D721Med (cell line): ENCODE measurements around the gene ME1.

Source experiments
- DNase-seq: peaks from one replicate; pipeline ENCODE4 v3.0.0; 2011; ENCODE audit warnings: low spot score; ENCODE audit not compliant: insufficient read length
- FAIRE-seq: peaks from 2 replicates; lab custom pipeline; 2011; peaks lifted over from hg19 to GRCh38; lab: Jason Lieb, UNC
- TF ChIP-seq, protein P1 (sequence below): IDR thresholded peaks from 2 replicates; pipeline ENCODE4 v1.5.1; 2012; ENCODE audit warnings: mild to moderate bottlenecking, control low read depth; ENCODE audit not compliant: insufficient read depth; ENCODE audit errors: missing control alignments

ME1 gene

GRCh38 chr6:83430611-83431544 lies at the start of gene ME1:
Gene ME1, minus strand, starts transcription at chr6:83431051. Its CDS starts 97 bp downstream, at chr6:83430954.
- peak; percentile 23 for DNase-seq
- TF ChIP-seq, protein P1, sequence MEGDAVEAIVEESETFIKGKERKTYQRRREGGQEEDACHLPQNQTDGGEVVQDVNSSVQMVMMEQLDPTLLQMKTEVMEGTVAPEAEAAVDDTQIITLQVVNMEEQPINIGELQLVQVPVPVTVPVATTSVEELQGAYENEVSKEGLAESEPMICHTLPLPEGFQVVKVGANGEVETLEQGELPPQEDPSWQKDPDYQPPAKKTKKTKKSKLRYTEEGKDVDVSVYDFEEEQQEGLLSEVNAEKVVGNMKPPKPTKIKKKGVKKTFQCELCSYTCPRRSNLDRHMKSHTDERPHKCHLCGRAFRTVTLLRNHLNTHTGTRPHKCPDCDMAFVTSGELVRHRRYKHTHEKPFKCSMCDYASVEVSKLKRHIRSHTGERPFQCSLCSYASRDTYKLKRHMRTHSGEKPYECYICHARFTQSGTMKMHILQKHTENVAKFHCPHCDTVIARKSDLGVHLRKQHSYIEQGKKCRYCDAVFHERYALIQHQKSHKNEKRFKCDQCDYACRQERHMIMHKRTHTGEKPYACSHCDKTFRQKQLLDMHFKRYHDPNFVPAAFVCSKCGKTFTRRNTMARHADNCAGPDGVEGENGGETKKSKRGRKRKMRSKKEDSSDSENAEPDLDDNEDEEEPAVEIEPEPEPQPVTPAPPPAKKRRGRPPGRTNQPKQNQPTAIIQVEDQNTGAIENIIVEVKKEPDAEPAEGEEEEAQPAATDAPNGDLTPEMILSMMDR = no peak
- no peak for FAIRE-seq

DNA sequence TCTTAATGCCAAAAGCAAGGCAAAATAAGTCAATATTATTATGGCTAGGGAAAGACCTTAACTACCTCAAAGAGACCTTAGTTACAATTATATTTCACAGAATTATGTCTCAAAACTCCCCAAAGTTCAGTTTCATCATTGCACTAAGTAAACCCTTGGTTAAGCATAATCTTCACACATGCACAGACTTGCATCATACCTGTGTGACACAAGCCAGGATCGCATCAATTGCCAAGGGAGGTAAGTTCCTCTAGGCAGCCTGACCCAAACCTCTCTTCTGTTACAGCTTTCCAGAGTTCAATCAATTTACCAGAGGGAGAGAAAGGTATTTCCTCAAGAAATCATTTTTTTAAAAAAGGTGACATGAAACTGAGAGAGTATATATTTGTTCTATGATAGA lies 49.6 kb upstream of the ME1 start:
- TF ChIP-seq, protein P1 = no peak
- FAIRE-seq = no peak

DNA sequence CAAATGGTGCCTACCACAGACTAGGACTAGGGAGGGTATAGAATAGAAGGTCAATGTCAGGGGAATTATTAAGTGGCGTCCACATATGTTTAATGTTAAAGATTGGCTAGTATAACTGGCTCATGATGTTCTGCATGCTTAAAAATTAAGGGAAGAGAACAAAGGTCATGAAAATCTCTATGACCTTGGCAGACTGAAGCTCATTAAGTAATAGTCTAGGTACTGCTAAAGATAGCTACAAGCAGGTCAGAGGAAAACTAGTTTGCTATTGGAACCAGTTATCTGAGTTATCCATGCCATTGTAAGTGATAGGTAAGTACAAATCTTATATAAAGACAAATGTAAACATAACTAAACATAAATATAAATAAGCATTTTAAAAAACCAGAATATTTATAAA lies 48.5 kb upstream of the ME1 start:
- TF ChIP-seq, protein P1 = no peak
- DNase-seq (no peak), FAIRE-seq (no peak)

More for the DNA sequence above, 49.6 kb upstream of the ME1 start:
- DNase-seq = no peak

DNA sequence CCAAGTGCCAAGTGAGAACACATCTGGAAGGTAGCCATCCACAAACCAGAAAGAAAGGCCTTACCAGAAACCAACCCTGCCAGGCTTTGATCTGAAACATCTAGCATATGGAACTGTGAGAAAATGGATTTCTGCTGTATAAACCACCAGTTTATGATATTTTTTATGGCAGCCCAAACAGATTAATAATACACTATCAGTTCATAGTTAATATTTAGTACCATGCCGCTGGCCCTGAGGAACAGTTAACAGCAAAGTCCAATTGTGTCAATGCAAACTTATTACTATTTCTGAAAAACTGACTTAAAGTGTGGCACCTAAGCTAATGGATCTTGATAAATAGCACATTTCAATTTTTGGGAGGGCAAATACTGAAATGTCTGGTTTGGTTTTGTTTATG lies 46.1 kb upstream of the ME1 start:
- DNase-seq = no peak
- TF ChIP-seq, protein P1 = no peak
- no peak for FAIRE-seq

DNA sequence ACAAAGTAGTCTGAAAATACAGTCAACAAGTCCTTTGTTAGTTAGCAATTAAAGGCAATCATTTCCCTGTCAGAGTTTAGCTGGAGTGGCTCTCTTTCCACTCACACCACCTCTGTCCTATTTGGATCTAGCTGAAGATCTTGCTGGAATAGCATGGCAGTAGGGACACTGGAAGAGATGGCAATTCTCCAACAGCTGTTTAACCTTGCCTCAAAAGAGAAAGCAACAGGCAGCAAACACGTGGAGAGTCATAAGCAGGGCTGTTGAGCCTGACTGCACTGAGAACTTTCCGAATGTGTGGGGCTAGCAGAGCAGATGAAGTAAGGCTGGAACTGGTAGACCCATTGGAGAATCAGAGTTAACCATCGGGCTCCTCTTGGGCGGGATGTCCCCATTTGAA lies 43.5 kb upstream of the ME1 start:
- TF ChIP-seq, protein P1 = no peak
- no peak for FAIRE-seq
- no peak for DNase-seq

- DNase-seq (no peak), FAIRE-seq (no peak)
- TF ChIP-seq, protein P1 = no peak
Measured at GRCh38 chr6:83472767-83473166, 41.9 kb upstream of the ME1 start.

DNA sequence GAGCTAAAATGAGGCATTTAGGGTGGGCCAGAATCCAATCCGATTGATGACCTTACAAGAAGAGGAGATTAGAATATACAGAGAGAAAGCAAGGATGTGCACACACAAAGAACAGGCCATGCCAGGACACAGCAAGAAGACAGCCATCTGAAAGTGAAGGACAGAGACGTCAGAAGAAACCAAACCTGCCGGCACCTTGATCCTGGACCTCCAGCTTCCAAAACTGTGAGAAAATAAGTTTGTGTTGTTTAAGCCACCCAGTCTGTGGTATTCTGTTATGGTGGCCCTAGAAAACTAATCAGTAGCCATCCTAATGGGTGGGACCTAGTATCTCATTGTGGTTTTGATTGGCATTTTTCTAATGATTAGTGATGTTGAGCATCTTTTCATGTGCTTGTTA lies 39.7 kb upstream of the ME1 start:
- FAIRE-seq (no peak), DNase-seq (no peak)
- TF ChIP-seq, protein P1 = no peak
